GM19025 (cell line): Measurements from ENCODE around the gene MPP1.

ENCODE experiments used
- ATAC-seq: cut with Tn5 transposase; IDR thresholded peaks from one replicate; pipeline ENCODE4 v1.9.1; 2021; ENCODE audit warnings: mild to moderate bottlenecking, low read depth, moderate library complexity; ENCODE audit not compliant: unreplicated experiment

Gene MPP1

GRCh38 chrX:154779261-154779660 lies 26.0 kb downstream of the MPP1 start:
- ATAC-seq, result no peak

DNA sequence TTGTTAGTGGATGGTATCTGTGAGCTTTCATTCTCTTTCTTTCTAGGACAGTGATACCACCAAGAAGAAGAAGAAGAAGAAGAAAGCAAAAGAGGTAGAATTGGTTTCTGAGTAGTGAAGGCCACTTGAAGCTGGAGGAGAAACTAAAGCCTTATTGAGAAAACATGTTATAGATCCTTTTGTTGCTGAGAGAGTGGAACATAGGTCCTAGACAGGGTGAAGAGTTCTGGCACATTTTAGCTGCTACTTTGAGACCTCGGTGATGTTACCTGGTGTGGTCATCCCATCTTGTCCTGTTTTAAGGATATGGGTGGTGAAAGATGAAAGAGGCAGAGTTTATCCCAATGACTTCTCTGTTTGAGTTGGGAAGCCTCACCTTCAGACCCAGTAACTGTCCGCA lies 28.5 kb downstream of the MPP1 start:
- no peak for ATAC-seq

- no peak for ATAC-seq
Measured at GRCh38 chrX:154775419-154776349, 29.6 kb downstream of the MPP1 start.

- ATAC-seq, result no peak
Measured at GRCh38 chrX:154774622-154775021, 30.7 kb downstream of the MPP1 start.

DNA sequence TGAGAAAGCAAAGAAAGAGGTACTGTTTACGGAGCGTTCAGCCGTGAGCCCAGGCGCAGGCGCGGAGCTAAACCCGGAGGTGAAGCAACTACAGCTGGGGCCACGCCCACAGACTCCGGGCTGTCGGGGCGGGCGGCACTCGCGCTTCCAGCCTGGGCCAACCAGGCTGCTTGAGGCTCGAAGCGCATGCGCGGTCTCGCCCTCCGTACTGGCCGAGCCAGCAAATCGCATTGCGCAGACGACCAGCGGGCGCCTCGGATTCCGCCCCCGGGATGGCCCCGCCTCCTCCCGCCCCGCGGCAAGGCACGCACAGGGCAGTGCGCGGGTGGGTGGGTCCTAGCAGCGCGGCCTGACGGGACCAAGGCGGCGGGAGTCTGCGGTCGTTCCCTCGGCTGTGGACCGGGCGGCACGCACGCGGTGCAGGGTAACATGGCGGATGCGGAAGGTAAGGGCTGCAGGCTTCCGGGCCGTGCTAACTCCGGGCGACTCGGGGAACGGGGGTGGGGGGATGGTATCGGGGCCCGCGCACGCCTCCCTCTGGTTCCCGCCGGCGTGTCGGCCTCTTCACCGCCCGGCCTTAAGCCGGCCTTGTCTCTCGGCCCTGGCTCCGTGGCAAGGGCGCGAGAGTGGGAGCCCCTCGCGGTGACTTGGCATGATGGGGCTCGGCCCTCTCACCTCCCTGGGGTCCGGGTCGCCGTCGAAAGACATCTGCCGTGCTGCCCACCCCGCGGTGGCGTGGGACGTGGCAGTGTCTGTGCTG lies 42.6 kb downstream of the MPP1 start, which contains the start of gene DKC1:
TSS of gene DKC1 (plus strand) at position 328 of the 760 bp plus-strand sequence. CDS start at position 430, 102 bp downstream.
- peak; percentile 90 for ATAC-seq

GRCh38 chrX:154761977-154762536 lies 43.2 kb downstream of the MPP1 start:
- no peak for ATAC-seq

DNA sequence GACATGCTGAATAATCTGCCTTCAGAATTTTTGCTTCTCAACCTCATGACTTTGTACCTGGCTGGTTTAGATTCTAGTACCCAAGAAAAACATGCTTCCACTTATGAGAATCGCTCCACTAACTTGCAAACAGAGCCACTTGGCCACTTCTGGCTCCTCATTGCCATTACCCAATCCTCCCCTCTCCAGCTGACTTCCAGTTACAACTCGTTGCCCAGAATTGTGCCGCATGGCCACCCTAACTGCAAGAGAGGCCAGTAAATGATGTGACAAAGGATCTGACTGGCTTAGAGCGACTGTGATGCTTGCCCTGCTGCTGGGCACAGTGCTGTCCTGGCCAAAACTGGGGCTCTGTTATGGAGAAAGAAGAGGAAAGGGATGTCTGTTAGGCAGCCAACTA lies 46.6 kb downstream of the MPP1 start:
- no peak for ATAC-seq

GRCh38 chrX:154751669-154752271 lies 53.5 kb downstream of the MPP1 start:
- no peak for ATAC-seq

GRCh38 chrX:154751203-154751668 lies 54.0 kb downstream of the MPP1 start:
- peak; percentile 7 for ATAC-seq

DNA sequence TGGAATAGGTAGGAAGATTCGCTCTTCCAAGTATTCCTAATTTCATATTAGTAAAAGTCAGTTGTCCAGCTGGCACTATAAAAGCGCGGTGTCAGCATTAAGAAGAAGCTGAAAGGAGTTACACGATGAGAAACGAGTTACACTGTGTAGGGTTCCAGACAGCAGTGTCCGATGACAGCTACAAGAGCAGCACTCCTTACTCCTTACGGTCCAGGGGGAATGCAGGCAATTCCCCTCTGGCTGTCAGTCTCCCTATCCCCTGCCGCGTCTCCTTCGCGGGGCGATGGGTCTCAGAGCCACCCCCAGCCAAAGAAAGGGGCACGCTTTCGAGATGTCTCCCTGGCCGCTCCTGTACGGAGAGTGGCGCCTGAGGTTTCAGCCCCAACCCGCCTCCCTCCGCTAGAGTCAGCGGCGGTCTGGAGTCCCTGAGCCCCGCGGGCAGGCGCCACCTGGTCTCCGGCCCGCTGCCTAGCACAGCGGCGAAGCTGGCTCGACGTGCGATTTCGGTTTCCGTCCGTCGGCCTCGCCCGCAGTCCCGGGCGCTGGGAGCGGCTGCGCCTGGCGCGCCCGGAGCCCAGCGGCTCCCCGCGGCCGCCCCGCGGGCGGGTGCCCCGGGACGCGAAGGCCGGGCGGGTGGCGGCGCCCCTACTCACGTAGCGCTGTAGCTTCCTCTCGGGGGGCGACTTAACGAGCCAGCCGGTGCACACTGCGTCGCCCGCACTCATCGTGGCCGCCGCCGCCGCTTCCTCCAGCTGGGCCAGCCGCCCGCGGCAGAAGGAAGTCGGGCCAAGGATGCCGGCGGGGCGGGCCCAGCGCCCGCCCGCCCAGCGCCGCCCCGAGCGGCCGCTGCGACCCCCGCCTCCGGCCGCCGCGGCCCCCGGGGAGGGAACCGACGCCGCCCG lies 54.7 kb downstream of the MPP1 start, which contains the start of gene GAB3:
TSS of gene GAB3 (minus strand) at position 777 of the 902 bp plus-strand sequence. CDS start at position 725, 52 bp downstream.
- ATAC-seq, result peak; percentile 71

- no peak for ATAC-seq
Measured at GRCh38 chrX:154749856-154750255, 55.4 kb downstream of the MPP1 start.

- no peak for ATAC-seq
Measured at GRCh38 chrX:154748712-154749339, 56.5 kb downstream of the MPP1 start.

DNA sequence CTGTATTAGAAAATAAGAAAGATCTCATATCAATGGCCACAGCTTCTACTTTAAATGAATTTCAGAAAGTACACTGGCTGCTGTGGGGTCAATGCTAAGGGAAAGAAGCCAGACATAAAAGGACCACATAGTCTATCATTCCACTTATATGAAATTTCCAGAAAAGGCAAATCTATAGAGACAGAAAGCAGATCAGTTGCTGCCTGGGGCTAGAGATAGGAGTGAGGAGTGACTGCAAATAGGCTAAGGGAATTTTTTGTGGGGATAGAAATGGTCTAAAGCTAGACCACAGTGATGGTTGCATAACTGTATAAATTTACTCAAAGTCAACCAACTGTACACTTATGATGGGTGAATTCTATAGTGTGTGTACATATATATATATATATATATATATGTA lies 62.7 kb downstream of the MPP1 start:
- no peak for ATAC-seq

DNA sequence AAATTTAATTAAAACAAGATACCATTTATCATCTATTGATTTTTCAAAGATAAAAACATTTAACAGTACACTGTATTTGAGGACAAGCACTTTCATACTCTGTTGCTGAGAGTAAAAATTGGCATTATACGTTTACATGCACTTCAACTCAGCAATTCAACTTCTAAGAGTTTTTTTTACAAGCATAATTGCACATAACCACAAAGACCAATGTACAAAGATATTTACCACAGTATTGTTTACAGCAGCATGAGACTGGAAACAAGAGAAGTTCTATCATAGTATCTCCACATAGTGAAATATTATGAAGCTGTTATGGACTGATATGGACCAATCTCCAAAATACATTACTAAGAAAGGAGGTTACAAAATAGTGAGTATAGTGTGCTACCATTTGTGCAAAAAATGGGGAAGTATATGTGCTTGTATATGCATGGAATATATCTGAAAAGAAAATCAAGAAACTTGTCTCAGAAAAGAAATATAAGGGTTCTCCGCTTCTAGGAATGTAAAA lies 65.3 kb downstream of the MPP1 start:
- no peak for ATAC-seq

DNA sequence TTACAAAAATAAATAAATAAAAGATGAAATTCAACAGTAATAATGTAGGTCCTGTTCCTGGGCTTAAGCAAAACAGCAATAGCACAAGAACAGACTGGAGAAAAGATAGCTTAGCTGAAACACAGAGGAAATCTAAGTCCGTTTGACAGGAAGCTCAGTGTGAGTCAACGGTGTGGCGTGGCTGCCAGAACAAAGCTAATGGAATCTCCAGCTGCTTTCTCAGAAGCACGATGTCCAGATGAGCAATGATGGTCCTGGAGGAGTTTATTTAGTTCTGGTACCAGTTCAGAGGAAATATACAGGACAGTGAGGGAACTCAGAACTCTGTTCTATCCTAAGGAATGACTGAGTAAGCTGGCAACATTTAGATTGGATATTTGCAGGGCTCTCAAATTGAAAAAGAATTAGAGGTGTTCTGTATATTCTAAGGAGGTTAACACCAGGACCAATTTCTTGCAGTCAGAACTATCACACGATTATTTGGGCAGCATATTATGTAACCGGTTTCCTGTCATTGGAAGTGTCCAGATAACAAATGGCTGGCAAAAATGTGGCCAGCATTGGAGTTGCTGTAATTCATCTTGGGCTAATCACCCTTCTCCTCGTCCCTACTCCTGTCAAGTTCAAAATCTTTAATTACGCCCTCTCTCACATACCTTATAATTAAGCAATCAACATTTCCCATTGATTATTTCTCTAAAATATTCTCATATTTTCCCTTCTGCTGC lies 67.1 kb downstream of the MPP1 start:
- no peak for ATAC-seq

- ATAC-seq, result no peak
Measured at GRCh38 chrX:154737136-154737535, 68.1 kb downstream of the MPP1 start.

- no peak for ATAC-seq
Measured at GRCh38 chrX:154735695-154736393, 69.4 kb downstream of the MPP1 start.
